ENCODE measurements around the gene PRSS1.
"Not testable (repeated sequence)": the region's sequence is repeated elsewhere in the genome, so short reads cannot be mapped to it uniquely, and the experiment has no call there.

The PRSS1 gene

DNA sequence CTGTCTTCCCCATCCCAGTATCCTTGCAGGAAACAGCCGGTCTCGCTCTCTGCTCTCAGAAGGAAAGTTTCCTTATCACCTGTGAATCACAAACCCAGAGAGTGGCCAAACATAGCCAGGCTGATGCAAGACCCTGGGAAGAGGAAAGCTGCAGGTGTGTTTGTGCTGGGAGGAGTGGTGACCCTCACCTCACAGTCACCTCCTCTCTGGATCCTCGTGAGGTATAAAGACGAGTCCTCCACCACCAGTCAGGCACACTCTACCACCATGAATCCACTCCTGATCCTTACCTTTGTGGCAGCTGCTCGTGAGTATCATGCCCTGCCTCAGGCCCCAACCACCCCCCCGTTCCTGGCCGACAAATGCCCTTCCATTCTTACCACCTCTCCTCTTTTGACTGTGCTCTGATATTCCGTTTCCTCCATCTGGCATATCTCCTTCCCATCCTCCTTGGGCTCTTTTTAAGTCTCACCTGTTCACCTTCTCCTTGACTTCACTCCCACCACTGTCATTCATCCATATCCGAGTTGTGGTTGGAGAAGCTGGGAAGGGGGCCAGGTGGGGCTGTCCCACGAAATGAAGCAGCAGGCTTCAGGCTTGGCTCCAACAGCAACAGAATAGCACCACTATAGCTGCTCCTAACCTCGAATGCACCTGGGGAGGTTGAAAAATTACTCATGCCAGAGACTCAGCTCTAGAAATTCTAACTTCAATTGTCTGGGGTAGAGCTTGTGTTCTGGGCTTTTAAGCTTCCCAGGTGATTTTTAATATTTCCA, at the start of gene PRSS1:
Gene PRSS1, plus strand, starts transcription at position 255 of the 776 bp plus-strand sequence. Its CDS starts 13 bp downstream, at position 268.
- Histone ChIP-seq H3K27ac (ENCODE audit: low read length) (no peak within 1 kb of the TSS), H3K4me2 (ENCODE audit: low read length) (no peak within 1 kb of the TSS), H3K4me3 (ENCODE audit: low read length) (no peak within 1 kb of the TSS), H3K36me3 (replicated peaks; ENCODE audit: low read depth, low read length) (no peaks in the 10 kb centered on the region), H4K20me1 (ENCODE audit: insufficient read depth, low read length) (no peaks in the 10 kb centered on the region), H3K27me3 (ENCODE audit: low read depth, low read length) (peaks cover 26% of the 10 kb centered on the region), H3K79me2 (ENCODE audit: low read length) (no peaks in the 10 kb centered on the region), H2AFZ (ENCODE audit: low read depth, low read length) (no peak within 1 kb of the TSS), H3K9me3 (ENCODE audit: insufficient read depth, low read length) (no peaks in the 10 kb centered on the region), H3K4me1 (ENCODE audit: low read length) (no peaks in the 10 kb centered on the region), H3K9ac (ENCODE audit: low read length) (no peak within 1 kb of the TSS)
- TF ChIP-seq EZH2phosphoT487 (IDR thresholded peaks at IDR 0.05; ENCODE audit: low read depth) (no peak), CTCF (IDR thresholded peaks at IDR 0.05; ENCODE audit: low read depth, low read length) (no peak)

- H3K27ac ChIP-seq (ENCODE audit: low read length); H3K27me3 ChIP-seq (ENCODE audit: low read depth, low read length); H3K36me3 ChIP-seq (replicated peaks; ENCODE audit: low read depth, low read length); H2AFZ ChIP-seq (ENCODE audit: low read depth, low read length); H3K9me3 ChIP-seq (ENCODE audit: insufficient read depth, low read length); H3K4me3 ChIP-seq (ENCODE audit: low read length); H3K79me2 ChIP-seq (ENCODE audit: low read length); H3K4me1 ChIP-seq (ENCODE audit: low read length); H3K4me2 ChIP-seq (ENCODE audit: low read length); H3K9ac ChIP-seq (ENCODE audit: low read length); H4K20me1 ChIP-seq (ENCODE audit: insufficient read depth, low read length): not testable (repeated sequence)
Observed at GRCh38 chr7:142700935-142701334, 48.3 kb upstream of the PRSS1 start.

GRCh38 chr7:142703655-142704305, 45.5 kb upstream of the PRSS1 start:
- H3K4me3 ChIP-seq (ENCODE audit: low read length): no peak overlapping the region
- H3K27me3 ChIP-seq (ENCODE audit: low read depth, low read length): 0 out of 2 replicates have a peak, but pooled peaks cover 5% of the 10 kb centered on the region
- no peaks in the 10 kb centered on the region for H3K9me3 ChIP-seq (ENCODE audit: insufficient read depth, low read length)
- no peak overlapping the region for H3K9ac ChIP-seq (ENCODE audit: low read length)
- H3K27ac ChIP-seq (ENCODE audit: low read length): no peak overlapping the region
- no peaks in the 10 kb centered on the region for H3K36me3 ChIP-seq (replicated peaks; ENCODE audit: low read depth, low read length)
- H3K4me1 ChIP-seq (ENCODE audit: low read length): no peaks in the 10 kb centered on the region
- H4K20me1 ChIP-seq (ENCODE audit: insufficient read depth, low read length): no peaks in the 10 kb centered on the region
- no peak overlapping the region for H2AFZ ChIP-seq (ENCODE audit: low read depth, low read length)
- TF ChIP-seq EZH2phosphoT487 (IDR thresholded peaks at IDR 0.05; ENCODE audit: low read depth) (no peak), CTCF (IDR thresholded peaks at IDR 0.05; ENCODE audit: low read depth, low read length) (no peak)
- H3K4me2 ChIP-seq (ENCODE audit: low read length): no peak overlapping the region
- H3K79me2 ChIP-seq (ENCODE audit: low read length): no peaks in the 10 kb centered on the region

DNA sequence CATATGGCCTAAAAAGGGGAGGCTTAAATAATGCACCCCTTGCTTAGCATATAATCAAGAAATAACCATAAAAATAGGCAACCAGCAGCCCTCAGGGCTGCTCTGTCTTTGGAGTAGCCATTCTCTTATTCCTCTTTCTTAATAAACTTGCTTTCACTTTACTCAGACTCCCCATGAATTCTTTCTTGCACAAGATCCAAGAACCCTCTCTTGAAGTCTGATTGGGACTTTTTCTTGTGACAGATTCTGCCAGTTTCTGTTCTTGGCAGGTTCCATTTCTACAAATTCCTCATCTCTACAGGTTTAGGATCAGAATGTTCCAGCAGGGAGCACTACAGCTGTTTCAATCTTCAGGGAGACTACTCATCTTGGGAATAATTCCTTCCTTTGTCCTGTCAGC, 40.5 kb upstream of the PRSS1 start:
- H2AFZ ChIP-seq (ENCODE audit: low read depth, low read length); H3K27ac ChIP-seq (ENCODE audit: low read length): not testable (repeated sequence)

GRCh38 chr7:142709921-142710320, 39.4 kb upstream of the PRSS1 start:
- no peak overlapping the region for H3K9ac ChIP-seq (ENCODE audit: low read length)
- H3K36me3 ChIP-seq (replicated peaks; ENCODE audit: low read depth, low read length): no peaks in the 10 kb centered on the region
- H3K4me1 ChIP-seq (ENCODE audit: low read length): peaks cover 8% of the 10 kb centered on the region; the same call in 1 of the 2 replicates
- no peak overlapping the region for H2AFZ ChIP-seq (ENCODE audit: low read depth, low read length)
- H3K4me2 ChIP-seq (ENCODE audit: low read length): no peak overlapping the region
- no peak overlapping the region for H3K4me3 ChIP-seq (ENCODE audit: low read length)
- TF ChIP-seq CTCF (IDR thresholded peaks at IDR 0.05; ENCODE audit: low read depth, low read length) (no peak), EZH2phosphoT487 (IDR thresholded peaks at IDR 0.05; ENCODE audit: low read depth) (no peak)
- H4K20me1 ChIP-seq (ENCODE audit: insufficient read depth, low read length): no peaks in the 10 kb centered on the region
- H3K27ac ChIP-seq (ENCODE audit: low read length): no peak overlapping the region
- H3K79me2 ChIP-seq (ENCODE audit: low read length): no peaks in the 10 kb centered on the region
- no peaks in the 10 kb centered on the region for H3K9me3 ChIP-seq (ENCODE audit: insufficient read depth, low read length)
- H3K27me3 ChIP-seq (ENCODE audit: low read depth, low read length): peaks cover 27% of the 10 kb centered on the region

More for the DNA sequence above, 40.5 kb upstream of the PRSS1 start:
- H3K4me2 ChIP-seq (ENCODE audit: low read length); H3K9ac ChIP-seq (ENCODE audit: low read length); H3K4me1 ChIP-seq (ENCODE audit: low read length); H3K79me2 ChIP-seq (ENCODE audit: low read length); H3K36me3 ChIP-seq (replicated peaks; ENCODE audit: low read depth, low read length); H3K4me3 ChIP-seq (ENCODE audit: low read length); H4K20me1 ChIP-seq (ENCODE audit: insufficient read depth, low read length); H3K9me3 ChIP-seq (ENCODE audit: insufficient read depth, low read length): not testable (repeated sequence)
- peaks cover 24% of the 10 kb centered on the region for H3K27me3 ChIP-seq (ENCODE audit: low read depth, low read length)
